AG04449 (cell line): ENCODE measurements around the gene DDX39A.

Experiments
- CTCF ChIA-PET: fragments of 350-600 bp; formaldehyde crosslinking; extraction: SDS; loops from one replicate; lab custom pipeline; 2021; ENCODE audit warnings: antibody characterized with exemption; lab: Yijun Ruan, JAX
- POLR2A ChIA-PET: fragments of 400-600, 350-600 bp; formaldehyde crosslinking; extraction: SDS; loops from one replicate; lab custom pipeline; 2020; ENCODE audit warnings: antibody characterized with exemption, inconsistent platforms; lab: Yijun Ruan, JAX
- DNase-seq: peaks from one replicate; pipeline ENCODE4 v3.0.0-alpha.2; 2010; ENCODE audit warnings: low read depth, low spot score
- H3K4me3 ChIP-seq: 2 replicates; pipeline ENCODE4 v1.5.1; 2011; ENCODE audit warnings: low read depth, mild to moderate bottlenecking, control low read depth, low read length
- CTCF ChIP-seq: IDR thresholded peaks from one replicate; pipeline ENCODE4 v1.5.1; 2011; ENCODE audit warnings: mild to moderate bottlenecking, moderate library complexity, low read length, control low read depth, inconsistent platforms; ENCODE audit not compliant: insufficient read depth; ENCODE audit errors: missing control alignments

Gene DDX39A

GRCh38 chr19:14363183-14364097 is 55.7 kb downstream of the DDX39A start:
- peak overlapping the region; percentile 40 for H3K4me3 ChIP-seq
- DNase-seq, result peak; percentile 41
- ChIA-PET CTCF (interaction anchor here (0.6 to 8.6 kb wide), 6 partner anchors 15 to 227 kb away, joined by 3 to 77 read pairs (median 4); partner anchors contain the start of genes ADGRE5 and ASF1B), POLR2A (interaction anchor here (0.6 to 1.4 kb wide), 4 partner anchors 12 to 80 kb away, joined by 3 to 5 read pairs (median 4); partner anchors contain the start of gene ADGRE5)
- no peak for TF ChIP-seq CTCF

GRCh38 chr19:14361824-14362223 is 57.3 kb downstream of the DDX39A start:
- CTCF ChIA-PET, result interaction anchor here (0.6 to 8.6 kb wide), 6 partner anchors 14 to 213 kb away, joined by 3 to 77 read pairs (median 4); no protein-coding TSS in a partner anchor
- peak; percentile 17 for TF ChIP-seq CTCF
- no peak for DNase-seq
- no peak overlapping the region for H3K4me3 ChIP-seq
- POLR2A ChIA-PET, result no interaction called here
